GM10847 (cell line): ENCODE data around the gene TIGD2.
A peak's percentile ranks its signal among the peaks of the same experiment; 100 is the strongest.

ENCODE experiments used
- POLR2A ChIP-seq: IDR thresholded peaks from 2 replicates; pipeline ENCODE4 v1.6.1; 2011; ENCODE audit not compliant: insufficient read length; ENCODE audit errors: extremely low read depth

TIGD2 gene

DNA sequence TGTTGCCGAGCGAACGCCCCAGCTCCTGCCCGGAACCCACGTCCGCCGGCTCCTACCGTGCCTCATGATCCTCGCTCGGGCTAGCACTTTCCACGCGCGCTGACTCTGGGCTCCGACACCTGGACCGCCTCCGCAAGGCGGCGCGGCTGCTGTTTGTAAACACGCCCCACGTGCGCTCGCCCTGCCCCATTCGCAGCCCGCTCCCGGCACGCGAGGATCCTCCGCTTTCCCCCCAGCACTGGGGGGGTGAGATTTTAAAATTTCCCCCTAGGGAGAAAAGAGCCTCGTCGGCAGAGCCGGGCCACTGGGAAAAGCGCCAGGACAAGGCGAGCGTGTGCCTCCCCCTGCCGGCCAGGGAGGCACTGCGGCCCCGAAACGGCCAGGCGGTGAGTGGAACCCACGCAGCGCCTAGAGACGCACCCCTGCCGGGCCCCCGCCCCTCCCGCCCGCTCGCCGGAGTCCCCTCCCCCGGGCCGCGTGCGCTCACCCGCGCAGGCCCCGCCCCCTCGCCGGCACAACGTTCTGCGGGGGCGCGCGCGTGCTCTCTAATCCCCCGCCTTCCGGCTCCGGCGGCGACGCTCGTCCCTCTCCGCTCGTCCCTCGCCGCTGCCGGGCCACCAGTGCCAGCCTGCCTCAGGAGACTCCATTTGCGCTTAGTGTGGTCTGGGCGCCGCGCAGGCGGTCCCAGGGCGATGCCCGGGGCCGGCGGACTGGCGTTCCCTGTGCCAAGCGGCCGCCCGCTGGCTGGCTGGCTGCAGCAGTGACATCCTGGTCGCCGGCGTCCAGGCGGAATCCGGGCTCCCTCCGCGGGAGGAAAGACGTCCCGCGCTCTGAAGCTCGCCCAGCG, at the start of gene TIGD2:
Gene TIGD2 (plus strand): TSS at position 548 of the 847 bp plus-strand sequence. CDS start 1,442 bp downstream, outside the sequence.
- TF ChIP-seq POLR2A: peak; percentile 91

DNA sequence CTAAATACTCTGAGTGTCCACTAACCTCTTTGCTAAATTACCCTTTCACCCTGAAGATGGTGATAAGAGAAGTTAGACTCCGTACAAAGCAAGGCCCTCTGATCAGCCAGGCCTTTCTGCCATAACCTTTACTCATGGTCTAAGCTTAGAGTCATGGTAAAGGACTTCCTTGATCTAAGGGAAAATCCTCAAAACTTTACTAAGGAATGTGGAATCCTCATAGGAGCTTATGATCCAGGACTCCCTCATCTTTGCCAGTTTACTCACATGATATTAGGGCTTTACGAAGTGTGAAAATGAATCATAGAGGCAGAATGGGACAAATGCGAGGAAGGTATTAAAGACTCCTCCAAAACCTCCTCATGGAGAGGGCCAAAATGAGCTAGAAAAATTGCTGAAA, 46.5 kb upstream of the TIGD2 start:
- no peak for TF ChIP-seq POLR2A

DNA sequence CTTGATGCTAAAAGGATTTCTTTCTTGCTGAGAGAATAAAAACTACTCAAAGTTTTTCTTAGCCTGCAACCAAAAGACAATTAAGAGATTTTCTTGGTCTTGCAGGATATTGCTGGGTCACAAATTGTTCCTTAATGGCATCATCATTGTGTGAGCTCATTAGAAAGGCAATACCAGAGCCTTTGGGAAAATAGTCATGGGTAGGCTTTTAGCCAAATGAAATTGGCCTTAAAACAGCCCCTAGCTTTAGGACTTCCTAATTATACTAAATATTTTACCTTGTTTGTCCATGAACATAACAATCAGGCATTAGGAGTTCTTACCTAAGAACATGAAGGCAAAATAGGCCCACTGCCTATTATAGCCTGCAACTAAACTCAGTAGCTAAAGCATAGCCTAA, 43.9 kb upstream of the TIGD2 start:
- no peak for TF ChIP-seq POLR2A

DNA sequence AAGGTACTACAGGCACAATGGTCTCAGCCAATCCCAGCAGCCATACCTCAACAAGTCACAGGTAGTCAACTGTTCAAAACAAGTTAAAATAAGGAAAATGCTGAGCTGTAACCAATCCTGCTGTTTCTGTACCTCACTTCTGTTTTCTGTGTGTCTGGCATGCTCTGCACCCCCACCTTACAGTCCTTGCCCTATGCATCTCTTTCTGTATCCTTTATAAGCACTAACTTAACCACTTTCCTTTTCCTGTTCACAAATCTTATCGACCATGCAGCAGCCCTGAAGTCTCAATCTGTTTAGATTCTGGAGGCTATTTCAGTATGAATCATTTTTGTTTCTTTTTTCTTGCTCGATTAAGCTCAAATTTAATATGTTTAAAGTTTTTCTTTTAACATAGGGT, 41.9 kb upstream of the TIGD2 start:
- no peak for TF ChIP-seq POLR2A

DNA sequence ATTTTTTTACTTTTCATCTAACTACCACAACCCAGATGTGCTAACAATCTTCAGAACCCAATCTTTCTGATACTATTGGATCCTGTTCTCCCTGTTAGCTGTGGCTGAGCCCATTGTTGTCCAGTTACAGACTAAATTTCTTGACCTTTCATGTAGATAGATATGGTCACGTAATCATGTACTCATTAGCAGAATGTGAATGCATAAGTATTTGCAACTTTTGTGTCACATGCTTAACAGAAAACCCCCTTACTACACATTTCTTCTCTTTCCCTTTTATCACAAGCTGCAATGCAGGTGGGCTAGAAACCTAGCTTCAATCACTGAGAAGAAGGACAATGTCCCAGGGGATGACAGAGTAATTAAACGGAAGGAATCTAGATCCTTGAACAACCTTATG, 41.3 kb upstream of the TIGD2 start:
- TF ChIP-seq POLR2A: no peak

DNA sequence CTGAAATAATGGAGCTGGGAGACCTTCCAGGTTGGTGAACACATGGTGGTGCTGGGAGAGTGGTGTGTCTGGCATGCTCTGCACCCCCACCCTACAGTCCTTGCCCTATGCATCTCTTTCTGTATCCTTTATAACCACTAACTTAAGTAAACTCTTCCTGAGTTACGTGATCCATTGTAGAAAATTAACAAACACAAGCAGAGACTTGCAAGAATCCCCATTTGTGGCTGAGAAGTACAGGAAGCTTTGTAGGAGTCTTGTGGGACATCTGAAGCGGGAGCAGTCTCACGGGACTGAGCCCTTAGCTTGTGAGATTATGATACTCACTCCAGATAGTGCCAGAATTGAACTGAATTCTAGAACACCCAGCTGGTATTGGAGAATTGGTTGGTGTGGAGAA, 40.0 kb upstream of the TIGD2 start:
- no peak for TF ChIP-seq POLR2A

DNA sequence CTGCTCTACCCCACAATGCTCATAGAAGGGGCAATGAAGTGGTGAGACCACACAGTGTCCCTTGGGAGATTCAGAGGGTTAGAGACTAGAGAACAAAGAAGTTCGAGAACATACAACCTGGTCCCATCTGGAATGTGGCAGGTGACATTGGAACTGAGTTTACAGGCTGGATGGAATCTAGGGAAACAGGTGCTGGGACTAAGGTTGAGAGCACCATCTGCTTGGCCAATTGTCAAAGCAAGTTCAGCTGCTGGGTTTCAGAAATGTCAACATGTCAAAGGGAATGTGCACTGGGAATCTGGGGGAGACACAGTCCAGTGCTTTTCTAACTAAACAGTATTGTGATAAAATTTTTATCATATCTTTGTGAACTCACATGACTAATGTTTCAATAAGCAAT, 38.4 kb upstream of the TIGD2 start:
- TF ChIP-seq POLR2A: no peak

DNA sequence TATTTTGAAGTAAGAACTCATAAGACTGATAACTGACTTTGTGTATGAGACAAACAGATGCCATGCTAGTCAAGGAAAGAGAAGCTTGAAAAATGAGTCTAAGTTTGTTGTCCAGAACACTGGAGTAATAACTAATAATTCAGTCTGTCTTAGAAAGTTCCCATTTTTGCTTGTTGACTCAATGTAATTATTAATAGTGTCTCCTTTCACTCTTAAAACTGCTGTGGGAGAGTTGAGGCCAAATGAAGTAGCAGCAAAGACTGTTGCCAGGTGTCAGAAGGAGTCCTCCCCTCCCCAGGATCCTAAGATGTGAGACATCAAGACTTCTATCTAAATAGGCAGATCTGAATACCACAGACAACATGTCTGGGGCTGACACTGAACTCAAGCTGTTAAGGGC, 33.6 kb upstream of the TIGD2 start:
- TF ChIP-seq POLR2A: no peak

DNA sequence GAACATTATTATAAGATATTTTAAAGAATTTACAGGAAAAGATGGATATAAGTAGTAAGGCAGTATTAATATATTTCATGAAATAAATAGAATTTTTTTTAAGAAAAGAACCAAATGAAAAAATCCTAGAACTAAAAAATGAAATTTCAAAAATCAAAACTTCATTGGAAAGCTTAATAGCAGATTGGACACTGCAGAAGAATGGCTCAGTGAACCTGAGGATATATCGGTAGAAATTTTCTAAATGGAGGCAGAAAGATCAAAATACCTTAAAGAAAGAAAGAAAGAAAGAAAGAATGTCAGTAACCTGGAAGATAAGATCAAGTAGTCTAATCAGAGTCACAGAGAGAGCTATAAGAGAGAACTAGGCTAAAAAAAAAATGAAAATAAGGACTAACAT, 33.0 kb upstream of the TIGD2 start:
- no peak for TF ChIP-seq POLR2A

DNA sequence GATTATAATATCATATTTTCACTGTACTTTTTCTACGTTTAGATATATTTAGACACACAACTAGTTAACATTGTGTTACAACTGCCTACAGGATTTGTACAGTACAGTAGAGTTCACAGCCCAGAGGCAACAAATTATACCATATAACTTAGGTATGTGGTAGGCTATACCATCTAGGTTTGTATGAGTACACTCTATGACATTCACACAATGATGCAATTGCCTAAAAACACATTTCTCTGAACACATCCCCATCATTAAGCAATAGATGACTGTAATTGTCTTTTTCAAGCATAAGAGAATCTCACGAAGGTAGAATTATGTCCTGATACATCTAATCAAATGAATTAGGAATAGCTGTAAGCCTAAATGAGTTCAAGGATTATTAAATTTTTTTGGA, 12.3 kb upstream of the TIGD2 start:
- TF ChIP-seq POLR2A: no peak

DNA sequence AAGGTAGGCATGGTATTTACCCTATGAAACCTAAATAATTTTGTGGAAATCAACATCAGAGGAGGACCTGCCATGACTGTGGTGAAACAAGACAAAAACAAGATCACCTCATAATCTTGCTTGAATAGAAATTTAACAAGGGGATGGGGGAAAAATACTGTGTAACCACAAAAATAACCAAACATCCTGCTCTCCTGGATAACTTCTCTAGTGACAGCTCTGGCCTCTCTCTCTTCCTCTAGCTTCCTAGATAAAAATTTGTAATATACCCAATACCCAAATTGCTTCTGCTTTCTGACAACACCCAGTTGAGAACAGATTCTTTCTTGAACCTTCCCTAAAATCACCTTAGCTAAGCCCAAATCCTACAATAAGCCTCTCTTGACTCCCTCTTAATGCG, 11.9 kb upstream of the TIGD2 start:
- TF ChIP-seq POLR2A: no peak

DNA sequence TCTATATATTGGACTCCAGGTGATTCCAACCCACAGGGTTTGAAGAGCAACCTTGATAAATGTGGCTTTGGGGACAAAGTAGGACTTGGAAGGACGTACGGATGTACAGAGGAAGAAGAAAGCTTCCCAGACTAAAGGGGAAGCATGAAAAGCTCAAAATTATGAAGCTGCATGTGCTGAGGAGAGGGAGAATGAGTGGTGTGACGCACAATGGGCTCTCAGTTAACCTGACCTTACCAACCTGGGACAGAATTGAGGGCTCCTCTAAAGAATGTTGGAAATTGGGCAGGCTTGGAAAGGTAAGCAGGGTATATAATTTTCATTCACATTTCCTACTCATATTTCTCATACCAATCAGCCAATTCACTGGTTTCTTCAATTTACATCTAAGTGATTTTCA, 10.5 kb upstream of the TIGD2 start:
- TF ChIP-seq POLR2A: no peak

DNA sequence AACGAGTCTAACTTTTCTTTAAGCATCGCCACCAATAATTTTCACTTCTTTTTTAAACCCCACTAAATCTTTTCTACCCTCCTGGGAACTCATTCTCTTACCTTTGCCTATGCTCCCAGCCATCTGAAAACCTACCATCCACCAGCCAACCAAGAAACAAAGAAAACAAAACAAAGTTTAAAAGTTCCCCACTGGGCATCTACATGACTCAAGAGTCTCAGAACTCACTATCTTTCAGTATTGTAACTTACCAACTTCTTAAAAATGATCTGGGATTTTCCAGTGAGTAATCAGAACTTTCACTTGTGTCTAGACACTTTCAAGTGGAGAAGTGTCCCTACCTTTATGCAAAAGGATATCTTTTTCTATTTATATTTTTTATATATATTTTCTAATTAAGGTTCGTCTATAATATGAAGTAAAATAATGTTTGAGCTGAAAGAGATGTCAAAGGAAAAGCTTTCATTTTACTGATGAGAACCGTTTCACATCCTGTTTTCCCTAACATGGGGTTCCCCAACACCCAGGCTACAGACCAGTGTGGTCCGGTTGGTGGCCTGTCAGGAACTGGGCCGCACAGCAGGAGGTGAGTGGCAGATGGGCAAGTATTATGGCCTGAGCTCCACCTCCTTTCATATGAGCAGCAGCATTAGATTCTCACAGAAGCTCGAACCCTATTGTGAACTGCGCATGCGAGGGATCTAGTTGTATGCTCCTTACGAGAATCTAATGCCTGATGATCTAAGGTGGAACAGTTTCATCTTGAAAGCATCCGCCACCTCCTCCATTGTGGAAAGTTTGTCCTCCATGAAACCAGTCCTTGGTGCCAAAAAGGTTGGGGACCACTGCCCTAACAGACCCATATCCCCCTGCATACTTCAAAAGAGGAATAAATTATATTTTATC, 9.8 kb upstream of the TIGD2 start:
- no peak for TF ChIP-seq POLR2A

DNA sequence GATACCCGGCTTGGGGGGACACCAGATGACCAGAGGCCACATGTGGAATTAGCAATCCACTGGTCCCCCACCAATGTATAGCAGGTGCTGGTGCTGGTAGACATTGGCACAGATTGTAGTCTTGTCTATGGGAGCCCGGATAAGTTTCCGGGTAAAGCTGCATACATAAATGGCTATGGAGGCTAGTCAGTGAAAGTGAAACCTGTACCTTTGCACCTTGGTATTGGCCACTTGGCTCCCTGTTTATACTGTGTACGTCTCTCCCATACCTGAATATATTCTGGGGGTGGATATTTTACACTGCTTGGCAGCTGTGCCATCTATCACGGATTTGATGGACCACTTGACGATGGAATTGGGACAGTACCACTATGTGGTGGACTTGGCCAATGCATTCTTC, 5.6 kb upstream of the TIGD2 start:
- no peak for TF ChIP-seq POLR2A

DNA sequence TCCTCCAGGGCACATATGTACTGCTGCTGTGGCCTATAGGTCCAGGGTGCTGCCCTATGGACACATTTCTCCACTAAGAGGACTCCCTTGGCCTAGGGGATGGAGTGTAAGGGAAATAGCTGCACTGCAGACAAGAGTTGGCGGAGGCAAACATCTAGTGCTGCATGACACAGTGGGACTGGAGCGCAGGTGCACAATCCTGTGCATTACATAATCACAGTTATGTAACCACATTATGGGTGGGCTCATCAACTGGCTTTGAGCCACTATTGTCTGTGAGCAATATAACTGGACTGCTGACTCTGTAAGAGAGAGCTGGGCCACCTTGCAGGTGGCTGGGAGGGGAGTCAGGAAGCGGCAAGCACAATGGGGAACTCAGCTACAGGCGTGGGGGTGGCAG, 3.2 kb upstream of the TIGD2 start:
- no peak for TF ChIP-seq POLR2A
